Omental fat pad (tissue), 4 donors: ENCODE data around the gene ANKRD44. TPM values are rescaled to one million over a fixed set of nuclear protein-coding genes. Genes with fewer than 3 reads are reported as not detected.

ENCODE experiments used
- ATAC-seq: fragments of 150-250 bp; one replicate; pipeline ENCODE4 v1.9.1; 2016; ENCODE audit warnings: mild to moderate bottlenecking, moderate library complexity; ENCODE audit not compliant: low FRiP score
- DNase-seq: peaks from one replicate; pipeline ENCODE4 v3.0.0-alpha.2; 2019; ENCODE audit warnings: low spot score
- CTCF ChIP-seq, 3 donors: fragments of 450-650 bp; IDR thresholded peaks; one replicate each; pipeline ENCODE4 v1.5.1; 2016 to 2017; ENCODE audit warnings: antibody characterized with exemption in 3 of 3, mild to moderate bottlenecking in 3 of 3, moderate library complexity in 2 of 3
- total RNA-seq, 4 donors: library from RNA; depleted of rRNA; stranded (reverse); fragments of >200 nt; gene quantifications; one replicate each; pipeline ENCODE4 v1.1.0, GENCODE V29; 2016

Gene ANKRD44
- total RNA-seq, 4 donors from 2014 or later, result 18.4 to 56.3 (median 30.1) TPM

- TF ChIP-seq CTCF (IDR thresholded peaks at IDR 0.05), result no peak
- ATAC-seq (no peak), DNase-seq (no peak)
These were observed 350.7 kb downstream of the ANKRD44 start for GRCh38 chr2:196959734-196960338.

GRCh38 chr2:196959281-196959680 is 351.3 kb downstream of the ANKRD44 start:
- no peak for DNase-seq
- no peak for ATAC-seq

GRCh38 chr2:196957881-196958525 is 352.6 kb downstream of the ANKRD44 start:
- ATAC-seq (no peak), DNase-seq (no peak)
- TF ChIP-seq CTCF (IDR thresholded peaks at IDR 0.05), result no peak

More at GRCh38 chr2:196959281-196959680, 351.3 kb downstream of the ANKRD44 start:
- TF ChIP-seq CTCF (IDR thresholded peaks at IDR 0.05), result no peak

- no peak for DNase-seq
- no peak for ATAC-seq
- TF ChIP-seq CTCF (IDR thresholded peaks at IDR 0.05), result no peak
These were observed 353.1 kb downstream of the ANKRD44 start for GRCh38 chr2:196957442-196957841.

GRCh38 chr2:196956069-196956468 is 354.5 kb downstream of the ANKRD44 start:
- ATAC-seq, result no peak
- no peak for TF ChIP-seq CTCF (IDR thresholded peaks at IDR 0.05)

GRCh38 chr2:196955036-196955435 is 355.5 kb downstream of the ANKRD44 start:
- DNase-seq (no peak), ATAC-seq (no peak)
- no peak for TF ChIP-seq CTCF (IDR thresholded peaks at IDR 0.05)

More at GRCh38 chr2:196956069-196956468, 354.5 kb downstream of the ANKRD44 start:
- no peak for DNase-seq

GRCh38 chr2:196954001-196954400 is 356.6 kb downstream of the ANKRD44 start:
- DNase-seq (no peak), ATAC-seq (no peak)
- TF ChIP-seq CTCF (IDR thresholded peaks at IDR 0.05), result no peak
